ENCODE results near the gene MAGOH.
"Not testable (repeated sequence)": the region's sequence is repeated elsewhere in the genome, so short reads cannot be mapped to it uniquely, and the experiment has no call there.

MAGOH gene

GRCh38 chr1:53207726-53208125 lies 30.6 kb downstream of the MAGOH start:
- no peak for TF ChIP-seq CTCF (IDR thresholded peaks at IDR 0.05; ENCODE audit: borderline replicate concordance, insufficient read depth, low read depth, low read length)
- no peak overlapping the region for H3K4me3 ChIP-seq (ENCODE audit: low read depth, low read length)

GRCh38 chr1:53206735-53207379 lies 31.5 kb downstream of the MAGOH start:
- TF ChIP-seq CTCF (IDR thresholded peaks at IDR 0.05; ENCODE audit: borderline replicate concordance, insufficient read depth, low read depth, low read length): no peak
- H3K4me3 ChIP-seq (ENCODE audit: low read depth, low read length): no peak overlapping the region

- H3K4me3 ChIP-seq (ENCODE audit: low read depth, low read length): not testable (repeated sequence)
These were observed 32.1 kb downstream of the MAGOH start for GRCh38 chr1:53206083-53206685.

- not testable (repeated sequence) for H3K4me3 ChIP-seq (ENCODE audit: low read depth, low read length)
These were observed 32.8 kb downstream of the MAGOH start for GRCh38 chr1:53205496-53205895.

- TF ChIP-seq CTCF (IDR thresholded peaks at IDR 0.05; ENCODE audit: borderline replicate concordance, insufficient read depth, low read depth, low read length): no peak
- no peak overlapping the region for H3K4me3 ChIP-seq (ENCODE audit: low read depth, low read length)
These were observed 34.9 kb downstream of the MAGOH start for GRCh38 chr1:53203466-53203865.

- no peak for TF ChIP-seq CTCF (IDR thresholded peaks at IDR 0.05; ENCODE audit: borderline replicate concordance, insufficient read depth, low read depth, low read length)
- H3K4me3 ChIP-seq (ENCODE audit: low read depth, low read length): no peak overlapping the region
These were observed 40.1 kb downstream of the MAGOH start for GRCh38 chr1:53198241-53198651.

- H3K4me3 ChIP-seq (ENCODE audit: low read depth, low read length): peak overlapping the region; percentile 80
- TF ChIP-seq CTCF (IDR thresholded peaks at IDR 0.05; ENCODE audit: borderline replicate concordance, insufficient read depth, low read depth, low read length): no peak
These were observed 40.8 kb downstream of the MAGOH start for GRCh38 chr1:53197291-53198200.

All from GM12875 (cell line).